Caco-2 (cell line): Measurements from ENCODE around the gene LIMA1. TPM values are rescaled to one million over a fixed set of nuclear protein-coding genes. Genes with fewer than 3 reads are reported as not detected.
"Not testable (repeated sequence)": the region's sequence is repeated elsewhere in the genome, so short reads cannot be mapped to it uniquely, and the experiment has no call there.

Source experiments
- BruUV-seq: library from RNA; stranded (reverse); fragments of 400-500 nt; replicated peaks from 2 replicates; lab custom pipeline; 2021; lab: Mats Ljungman, UMichigan
- CTCF ChIA-PET: fragments of 300-600 bp; sonication (Branson Sonifier 250); formaldehyde crosslinking; loops from one replicate; lab custom pipeline; 2022; ENCODE audit warnings: antibody characterized with exemption; lab: Charles Lee
- POLR2A ChIA-PET: fragments of 300-600 bp; sonication (Branson Sonifier 250); formaldehyde crosslinking; loops from one replicate; lab custom pipeline; 2022; ENCODE audit warnings: antibody characterized with exemption; lab: Charles Lee
- DNase-seq, 2 experiments: peaks; one replicate each; pipeline versions ENCODE4 v3.0.0 to v3.0.0-alpha.2; 2020 to 2022
- H3K27me3 ChIP-seq: replicated peaks from 2 replicates; pipeline ENCODE4 v1.6.0; 2011; ENCODE audit warnings: low read length; ENCODE audit not compliant: control insufficient read depth, insufficient read depth
- H3K36me3 ChIP-seq: 2 replicates; pipeline ENCODE4 v1.5.1; 2011; ENCODE audit warnings: low read length; ENCODE audit not compliant: control insufficient read depth, insufficient read depth
- H3K4me1 ChIP-seq: fragments of 250-450 bp; sonication (Bioruptor Pico); 2 replicates; pipeline ENCODE4 v1.5.1; 2020; ENCODE audit warnings: mild to moderate bottlenecking
- H3K4me3 ChIP-seq: 2 replicates; pipeline ENCODE4 v1.5.1; 2011; ENCODE audit warnings: low read depth, mild to moderate bottlenecking, control low read depth, low read length
- H3K9me3 ChIP-seq: fragments of 250-450 bp; sonication (Bioruptor Pico); 2 replicates; pipeline ENCODE4 v1.5.1; 2020; ENCODE audit warnings: mild to moderate bottlenecking, moderate library complexity
- H3K27ac Mint-ChIP-seq: one replicate; pipeline ENCODE4 v1.8.0; 2022; ENCODE audit warnings: mixed read lengths; ENCODE audit not compliant: unreplicated experiment
- H3K27me3 Mint-ChIP-seq: one replicate; pipeline ENCODE4 v1.8.0; 2022; ENCODE audit warnings: mixed read lengths; ENCODE audit not compliant: insufficient read depth, unreplicated experiment
- H3K36me3 Mint-ChIP-seq: one replicate; pipeline ENCODE4 v1.8.0; 2022; ENCODE audit warnings: mild to moderate bottlenecking, mixed read lengths; ENCODE audit not compliant: insufficient read depth, unreplicated experiment
- H3K4me1 Mint-ChIP-seq: one replicate; pipeline ENCODE4 v1.8.0; 2022; ENCODE audit warnings: low read depth, mixed read lengths; ENCODE audit not compliant: unreplicated experiment
- H3K4me3 Mint-ChIP-seq: one replicate; pipeline ENCODE4 v1.8.0; 2022; ENCODE audit warnings: mild to moderate bottlenecking, moderate library complexity, mixed read lengths; ENCODE audit not compliant: unreplicated experiment
- H3K9me3 Mint-ChIP-seq: one replicate; pipeline ENCODE4 v1.8.0; 2022; ENCODE audit warnings: mixed read lengths; ENCODE audit not compliant: unreplicated experiment
- intact Hi-C: fragments of 100-400 bp; cut with micrococcal nuclease; formaldehyde crosslinking; loops from one replicate; pipeline ENCODE4 v1.10.0; 2022; ENCODE audit not compliant: unreplicated experiment
- total RNA-seq: library from RNA; stranded (reverse); gene quantifications from 2 replicates; pipeline ENCODE4 v1.2.3, GENCODE V29; 2022
- TF ChIP-seq, protein P1 (sequence below), 2 experiments: fragments of 200-600 bp in 1 of 2; IDR thresholded peaks; 1 replicate in 1 of 2; 2 replicates in 1 of 2; pipeline versions ENCODE4 v1.5.1 to v1.8.0; 2011 to 2022; ENCODE audit warnings: antibody characterized with exemption in 1 of 2, control low read depth in 1 of 2, inconsistent platforms in 1 of 2, low read depth in 1 of 2, low read length in 1 of 2, mild to moderate bottlenecking in 1 of 2, moderate library complexity in 1 of 2; ENCODE audit not compliant: insufficient read depth in 1 of 2, severe bottlenecking in 1 of 2, unreplicated experiment in 1 of 2

The LIMA1 gene
- total RNA-seq, 1 experiment from 2014 or later, result 50.3 TPM

DNA sequence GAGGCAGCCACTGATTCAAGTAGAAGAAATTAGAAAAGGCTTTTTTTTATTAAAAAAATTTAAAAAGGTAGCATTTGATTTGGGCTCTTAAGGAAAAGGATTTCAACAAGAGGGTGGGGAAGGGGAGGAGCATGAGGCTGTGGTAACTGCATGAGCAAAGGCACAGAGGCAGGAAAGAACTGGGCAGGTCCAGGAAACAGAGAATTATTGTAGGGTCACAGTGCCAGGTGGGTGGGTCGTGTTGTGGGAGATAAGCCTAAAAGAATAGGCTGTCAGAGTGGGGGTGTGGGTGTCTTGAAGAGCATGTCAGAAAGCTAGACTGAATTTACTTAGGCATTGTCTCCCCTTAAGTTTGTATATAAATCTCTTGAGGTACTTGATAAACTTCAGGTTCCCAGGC, 7.8 kb downstream of the LIMA1 start:
- BruUV-seq, result no TSS peak
- Mint-ChIP-seq H3K27me3 (no peaks in the 10 kb centered on the region), H3K4me1 (peaks cover 42% of the 10 kb centered on the region), H3K36me3 (peaks cover 26% of the 10 kb centered on the region), H3K4me3 (no peak overlapping the region), H3K9me3 (no peaks in the 10 kb centered on the region), H3K27ac (peak overlapping the region; percentile 59)
- DNase-seq, result no peak
- Histone ChIP-seq H3K4me1 (peaks cover 58% of the 10 kb centered on the region), H3K4me3 (no peak overlapping the region), H3K27me3 (no peaks in the 10 kb centered on the region), H3K36me3 (no peaks in the 10 kb centered on the region; the same call in 1 of the 2 replicates), H3K9me3 (no peaks in the 10 kb centered on the region)
- ChIA-PET POLR2A (no interaction called here), CTCF (no interaction called here)
- intact Hi-C loops, result no loop called here
- TF ChIP-seq, protein P1, sequence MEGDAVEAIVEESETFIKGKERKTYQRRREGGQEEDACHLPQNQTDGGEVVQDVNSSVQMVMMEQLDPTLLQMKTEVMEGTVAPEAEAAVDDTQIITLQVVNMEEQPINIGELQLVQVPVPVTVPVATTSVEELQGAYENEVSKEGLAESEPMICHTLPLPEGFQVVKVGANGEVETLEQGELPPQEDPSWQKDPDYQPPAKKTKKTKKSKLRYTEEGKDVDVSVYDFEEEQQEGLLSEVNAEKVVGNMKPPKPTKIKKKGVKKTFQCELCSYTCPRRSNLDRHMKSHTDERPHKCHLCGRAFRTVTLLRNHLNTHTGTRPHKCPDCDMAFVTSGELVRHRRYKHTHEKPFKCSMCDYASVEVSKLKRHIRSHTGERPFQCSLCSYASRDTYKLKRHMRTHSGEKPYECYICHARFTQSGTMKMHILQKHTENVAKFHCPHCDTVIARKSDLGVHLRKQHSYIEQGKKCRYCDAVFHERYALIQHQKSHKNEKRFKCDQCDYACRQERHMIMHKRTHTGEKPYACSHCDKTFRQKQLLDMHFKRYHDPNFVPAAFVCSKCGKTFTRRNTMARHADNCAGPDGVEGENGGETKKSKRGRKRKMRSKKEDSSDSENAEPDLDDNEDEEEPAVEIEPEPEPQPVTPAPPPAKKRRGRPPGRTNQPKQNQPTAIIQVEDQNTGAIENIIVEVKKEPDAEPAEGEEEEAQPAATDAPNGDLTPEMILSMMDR (IDR thresholded peaks at IDR 0.05; ENCODE audit: insufficient read depth in 1 of 2, low read depth in 1 of 2, low read length in 1 of 2, severe bottlenecking in 1 of 2, unreplicated experiment in 1 of 2), result no peak

DNA sequence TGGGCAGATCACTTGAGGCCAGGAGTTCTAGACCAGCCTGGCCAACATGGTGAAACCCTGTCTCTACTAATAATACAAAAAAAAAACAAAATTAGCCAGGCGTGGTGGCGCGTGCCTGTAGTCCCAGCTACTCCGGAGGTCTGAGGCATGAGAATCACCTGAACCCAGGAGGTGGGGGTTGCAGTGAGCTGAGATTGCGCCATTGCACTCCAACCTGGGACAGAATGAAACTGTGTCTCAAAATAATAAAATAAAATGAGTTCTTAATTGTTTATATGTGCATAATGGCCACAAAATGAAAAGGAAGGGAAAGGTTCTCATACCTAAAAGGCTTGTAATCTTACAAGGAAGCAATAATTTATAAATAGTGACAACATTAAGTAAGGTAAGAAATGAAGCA, 8.2 kb downstream of the LIMA1 start:
- H3K27me3 Mint-ChIP-seq, H3K36me3 ChIP-seq, BruUV-seq, intact Hi-C loops, DNase-seq, H3K4me3 Mint-ChIP-seq, H3K9me3 ChIP-seq, POLR2A ChIA-PET, H3K4me3 ChIP-seq, H3K27me3 ChIP-seq, H3K9me3 Mint-ChIP-seq: not testable (repeated sequence)
- peaks cover 26% of the 10 kb centered on the region for H3K36me3 Mint-ChIP-seq
- CTCF ChIA-PET, result interaction anchor here (0.5 to 1.4 kb wide), 2 partner anchors 8 to 245 kb away, joined by 3 to 6 read pairs; partner anchors contain the start of gene LIMA1
- H3K4me1 ChIP-seq, result peaks cover 56% of the 10 kb centered on the region
- H3K27ac Mint-ChIP-seq, result peak overlapping the region; percentile 59
- peaks cover 42% of the 10 kb centered on the region for H3K4me1 Mint-ChIP-seq

DNA sequence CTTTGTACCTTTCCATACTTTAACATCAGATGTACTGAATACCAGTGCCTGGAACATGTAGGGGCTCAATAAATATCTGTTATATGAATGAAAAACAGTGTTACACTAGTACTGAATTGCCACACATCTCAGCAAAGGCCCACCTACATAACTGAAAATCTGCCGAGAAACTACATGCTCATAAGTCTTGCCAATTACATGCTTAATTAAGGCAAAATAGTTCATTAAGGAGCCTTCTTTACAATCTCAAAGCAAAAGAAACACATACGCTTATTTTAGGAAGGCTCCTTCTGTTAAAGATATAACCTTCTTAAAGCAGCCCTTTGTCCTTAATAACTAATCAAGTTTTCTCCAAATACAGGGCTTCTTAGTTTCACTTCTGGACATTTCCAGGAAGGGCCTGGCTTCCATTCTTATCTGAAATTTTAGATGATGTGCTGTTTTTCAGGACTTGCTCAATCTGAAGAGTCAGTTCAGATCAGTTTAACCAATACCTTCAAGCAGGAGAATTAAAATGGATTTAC, 11.5 kb downstream of the LIMA1 start:
- no peak overlapping the region for H3K4me3 ChIP-seq
- H3K27ac Mint-ChIP-seq, result peak overlapping the region; percentile 84
- peaks cover 45% of the 10 kb centered on the region for H3K4me1 ChIP-seq
- H3K27me3 Mint-ChIP-seq, result no peaks in the 10 kb centered on the region
- H3K9me3 ChIP-seq, result no peaks in the 10 kb centered on the region
- peak overlapping the region; percentile 44 for H3K4me3 Mint-ChIP-seq
- TF ChIP-seq, protein P1 (IDR thresholded peaks at IDR 0.05; ENCODE audit: insufficient read depth in 1 of 2, low read depth in 1 of 2, low read length in 1 of 2, severe bottlenecking in 1 of 2, unreplicated experiment in 1 of 2), result no peak
- ChIA-PET CTCF (interaction anchor here (0.6 to 1.0 kb wide), 2 partner anchors 12 to 111 kb away, joined by 3 to 8 read pairs; partner anchors contain the start of gene LIMA1), POLR2A (interaction anchor here (1.2 kb wide), 1 partner anchor 12 kb away, joined by 8 read pairs; the partner anchor contains the start of gene LIMA1)
- peaks cover 20% of the 10 kb centered on the region for H3K36me3 Mint-ChIP-seq
- intact Hi-C loops, result loop anchor here (1.0 to 2.0 kb wide), 2 partner anchors 12 to 17 kb away; partner anchors contain the start of gene LIMA1
- peak in 1 of 2 experiments; percentile 41 for DNase-seq
- H3K4me1 Mint-ChIP-seq, result peaks cover 31% of the 10 kb centered on the region
- TSS peak; percentile 70 for BruUV-seq
- H3K36me3 ChIP-seq, result no peaks in the 10 kb centered on the region; the same call in none of the 2 replicates
- H3K9me3 Mint-ChIP-seq, result no peaks in the 10 kb centered on the region
- H3K27me3 ChIP-seq, result no peaks in the 10 kb centered on the region
